Measurements from ENCODE around the gene HPS4.

DNA sequence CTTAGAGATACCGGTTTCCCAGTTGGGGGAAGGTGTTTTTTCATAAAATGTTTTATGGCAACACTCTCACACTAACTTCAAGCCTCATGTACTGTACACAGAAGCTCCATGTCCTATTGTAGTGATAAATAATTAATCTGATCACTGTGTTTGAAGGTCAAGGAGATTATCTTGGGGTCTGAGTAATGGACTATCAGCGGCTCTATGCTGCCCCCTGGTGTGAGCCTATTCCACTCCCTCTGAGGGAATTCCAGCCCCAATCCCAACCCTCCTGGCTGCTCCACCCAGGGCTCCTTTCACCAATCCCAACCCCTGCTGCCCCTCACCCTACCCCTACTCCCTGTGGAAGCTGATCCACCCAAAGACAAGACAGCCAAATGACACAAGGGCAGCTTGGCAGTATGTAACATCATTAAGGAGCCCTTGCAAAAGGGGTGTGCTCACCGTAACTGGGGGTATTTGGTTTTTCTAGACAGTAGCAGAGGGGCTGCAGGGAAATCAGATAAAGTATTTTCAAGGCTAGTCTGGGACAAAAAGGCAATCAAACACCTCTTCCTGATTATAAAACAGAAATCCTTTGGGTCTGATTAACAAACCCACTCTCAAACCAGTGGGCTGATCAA lies 22.3 kb downstream of the HPS4 start:
- TF ChIP-seq POLR2A (IDR thresholded peaks at IDR 0.05) (no peak), EP300 (IDR thresholded peaks at IDR 0.05; ENCODE audit: low read depth) (no peak)
- TF ChIP-seq, protein P1, sequence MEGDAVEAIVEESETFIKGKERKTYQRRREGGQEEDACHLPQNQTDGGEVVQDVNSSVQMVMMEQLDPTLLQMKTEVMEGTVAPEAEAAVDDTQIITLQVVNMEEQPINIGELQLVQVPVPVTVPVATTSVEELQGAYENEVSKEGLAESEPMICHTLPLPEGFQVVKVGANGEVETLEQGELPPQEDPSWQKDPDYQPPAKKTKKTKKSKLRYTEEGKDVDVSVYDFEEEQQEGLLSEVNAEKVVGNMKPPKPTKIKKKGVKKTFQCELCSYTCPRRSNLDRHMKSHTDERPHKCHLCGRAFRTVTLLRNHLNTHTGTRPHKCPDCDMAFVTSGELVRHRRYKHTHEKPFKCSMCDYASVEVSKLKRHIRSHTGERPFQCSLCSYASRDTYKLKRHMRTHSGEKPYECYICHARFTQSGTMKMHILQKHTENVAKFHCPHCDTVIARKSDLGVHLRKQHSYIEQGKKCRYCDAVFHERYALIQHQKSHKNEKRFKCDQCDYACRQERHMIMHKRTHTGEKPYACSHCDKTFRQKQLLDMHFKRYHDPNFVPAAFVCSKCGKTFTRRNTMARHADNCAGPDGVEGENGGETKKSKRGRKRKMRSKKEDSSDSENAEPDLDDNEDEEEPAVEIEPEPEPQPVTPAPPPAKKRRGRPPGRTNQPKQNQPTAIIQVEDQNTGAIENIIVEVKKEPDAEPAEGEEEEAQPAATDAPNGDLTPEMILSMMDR (IDR thresholded peaks at IDR 0.05): peak; percentile 72 to 79 (median 75)
